Activated naive CD4-positive, alpha-beta T cell treated with anti-CD3 and anti-CD28 coated beads, Interleukin-2, amount 50 U/mL, for 16 hours (primary cell): Measurements from ENCODE around the gene HMCES.
"Not testable (repeated sequence)": the region's sequence is repeated elsewhere in the genome, so short reads cannot be mapped to it uniquely, and the experiment has no call there.

Experiments
- DNase-seq: peaks from one replicate; pipeline ENCODE4 v3.0.0-alpha.2; 2020

The HMCES gene

DNA sequence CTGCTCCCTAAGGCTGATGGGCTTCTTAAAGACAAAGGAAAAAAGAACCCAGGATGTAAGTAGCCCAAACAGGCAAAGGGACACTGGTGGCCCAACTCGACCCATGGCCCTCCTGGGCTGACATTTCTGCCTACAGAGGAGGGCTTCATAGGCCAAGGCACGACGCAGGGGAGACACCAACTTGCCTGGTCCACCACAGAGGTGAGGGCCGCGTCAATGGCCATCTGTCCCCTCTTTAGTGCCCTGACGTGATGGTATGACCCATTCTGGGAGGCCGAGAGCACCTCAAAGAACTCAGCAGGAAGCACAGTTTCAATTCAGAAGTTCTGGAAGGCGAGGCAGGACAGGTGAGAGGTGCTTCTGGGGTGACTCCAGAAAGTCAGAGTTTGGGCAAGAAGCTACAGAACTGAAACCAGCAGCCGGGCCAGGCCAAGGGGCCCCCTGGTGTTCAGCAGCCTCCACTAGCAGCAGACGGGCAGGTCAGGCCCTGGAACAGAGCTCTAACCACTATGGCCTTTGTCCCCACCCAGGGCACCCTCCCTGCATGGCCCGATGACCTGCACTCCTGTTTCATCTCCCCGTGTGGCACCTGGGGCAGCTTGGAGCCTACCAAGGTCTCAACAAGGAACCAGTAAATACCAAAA, 45.1 kb downstream of the HMCES start:
- no peak for DNase-seq

DNA sequence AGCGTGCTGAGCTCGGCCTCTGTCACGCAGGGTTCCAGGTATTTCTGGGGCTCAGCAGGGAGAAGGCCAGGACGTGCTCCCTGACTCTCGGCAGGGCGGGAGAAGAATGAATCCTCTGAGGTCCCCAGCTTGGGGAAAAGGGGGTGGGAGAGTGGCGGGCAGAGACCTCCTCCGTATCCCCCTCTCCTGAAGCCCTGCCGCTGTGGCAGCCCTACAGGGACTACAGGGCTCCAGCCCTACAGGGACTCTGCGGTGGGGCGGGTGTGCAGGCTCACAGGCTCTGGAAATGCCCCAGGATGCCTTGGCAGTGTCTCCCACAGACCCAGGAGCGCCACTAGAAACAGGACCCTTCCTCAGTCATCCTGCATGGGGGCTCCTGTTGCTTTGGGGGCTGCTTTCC, 46.2 kb downstream of the HMCES start:
- DNase-seq, result no peak

DNA sequence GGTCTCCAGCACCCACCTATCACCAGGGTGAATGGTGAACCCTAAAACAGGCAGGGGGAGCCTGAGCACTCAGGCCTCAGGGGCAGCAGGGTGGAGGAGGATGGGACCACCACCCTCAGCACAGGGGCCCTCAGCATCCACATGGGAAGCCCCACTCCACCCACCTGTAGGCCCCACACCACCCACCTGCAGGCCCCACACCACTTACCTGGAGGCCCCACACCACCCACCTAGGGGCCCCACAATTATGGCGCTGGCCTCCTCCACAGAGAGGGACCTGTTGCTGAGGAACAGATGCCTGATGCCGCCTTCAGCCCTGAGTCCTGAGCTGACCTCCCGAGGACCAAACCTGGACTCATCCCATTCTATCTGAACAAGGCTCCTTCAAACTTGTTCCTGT, 46.7 kb downstream of the HMCES start:
- DNase-seq, result no peak

DNA sequence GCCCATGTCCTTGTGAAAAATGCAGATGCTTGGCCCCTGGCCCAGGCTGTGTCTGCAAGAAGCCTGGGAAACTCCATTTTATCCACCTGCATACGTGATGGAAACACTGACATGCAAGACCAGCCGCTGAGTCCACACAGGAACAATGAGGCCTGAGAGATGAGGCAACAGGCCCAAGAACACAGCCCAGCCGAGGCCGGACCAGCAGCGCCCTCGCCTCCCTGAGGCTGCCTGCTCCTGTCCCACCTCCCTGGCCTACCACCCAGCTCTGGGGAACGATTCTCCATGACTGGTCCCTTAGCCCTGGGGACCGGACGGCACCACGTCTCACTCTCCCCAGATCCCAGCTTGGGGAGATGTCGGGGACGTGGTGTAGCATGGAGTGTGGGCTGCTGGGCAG, 47.5 kb downstream of the HMCES start:
- no peak for DNase-seq

DNA sequence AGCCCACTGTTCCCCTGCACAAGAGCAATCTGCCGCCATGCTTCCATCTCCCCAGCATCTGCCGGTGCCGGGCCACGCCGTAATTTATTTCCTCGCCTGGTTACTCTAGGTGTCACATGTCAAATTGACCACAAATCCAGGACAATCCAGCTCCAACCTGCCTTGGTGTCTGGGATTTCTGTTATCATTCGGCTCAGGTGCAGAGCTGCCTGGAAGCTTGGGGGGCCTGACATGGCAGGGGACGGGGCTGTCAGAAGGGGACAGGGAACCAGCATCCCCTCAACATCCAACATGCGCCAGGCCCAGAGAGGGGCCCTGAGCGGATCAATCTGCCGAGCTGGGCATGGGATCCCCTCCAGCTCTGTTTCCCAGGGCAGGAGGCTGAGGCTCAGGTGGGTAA, 47.9 kb downstream of the HMCES start:
- DNase-seq, result no peak

DNA sequence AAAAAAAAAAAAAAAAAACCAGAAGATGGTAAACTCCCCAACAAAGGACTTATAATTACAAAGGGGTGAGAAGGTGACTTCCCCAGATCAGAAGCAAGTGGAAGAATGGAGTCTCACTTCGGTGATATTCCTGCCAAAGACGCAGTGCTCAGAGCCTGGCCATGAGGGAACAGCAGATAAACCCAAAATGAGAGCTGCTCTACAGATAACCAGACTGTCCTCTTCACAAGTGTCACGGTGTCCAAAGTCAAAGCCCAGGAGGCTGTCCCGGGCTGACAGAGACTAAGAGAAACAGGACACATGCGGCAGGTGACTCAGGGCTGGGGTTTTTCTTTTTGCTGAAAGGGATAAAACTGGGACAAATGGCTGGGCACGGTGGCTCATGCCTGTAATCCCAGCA, 48.8 kb downstream of the HMCES start:
- no peak for DNase-seq

DNA sequence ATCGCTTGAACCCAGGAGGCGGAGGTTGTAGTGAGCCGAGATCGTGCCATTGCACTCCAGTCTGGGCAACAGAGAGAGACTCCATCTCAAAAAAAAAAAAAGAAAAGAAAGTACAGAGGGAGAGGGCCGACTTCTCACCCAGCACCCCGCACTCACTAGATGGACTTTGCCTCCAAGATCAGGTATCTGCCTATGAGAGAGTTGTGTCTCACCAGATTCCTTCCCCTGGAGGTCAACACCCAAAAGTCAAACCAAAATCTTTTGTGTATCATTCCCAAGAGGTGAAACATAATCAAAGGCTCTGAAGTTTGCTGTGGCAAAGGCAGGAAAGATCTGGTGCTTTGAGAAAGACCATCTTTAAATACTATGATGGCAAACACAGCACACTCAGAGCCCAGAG, 51.2 kb downstream of the HMCES start:
- DNase-seq, result no peak

DNA sequence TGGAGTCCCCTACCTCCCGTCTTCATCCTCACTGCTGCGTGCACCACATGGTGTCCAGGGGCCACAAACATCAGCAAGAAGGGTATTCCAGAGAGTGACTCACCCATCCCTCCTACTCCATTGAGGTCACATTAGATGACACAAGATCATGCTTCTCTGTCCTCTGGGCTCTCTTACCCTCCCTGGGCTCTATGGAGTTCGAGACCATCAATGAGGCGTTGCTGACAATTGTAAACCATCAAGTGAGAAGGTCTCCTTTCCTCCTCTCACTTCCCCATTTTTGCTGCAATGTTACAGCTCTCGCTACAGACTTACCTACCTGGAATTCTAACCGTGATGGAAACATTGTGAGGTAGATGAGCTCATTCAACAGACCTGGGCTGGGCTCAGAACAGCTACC, 51.7 kb downstream of the HMCES start:
- no peak for DNase-seq

DNA sequence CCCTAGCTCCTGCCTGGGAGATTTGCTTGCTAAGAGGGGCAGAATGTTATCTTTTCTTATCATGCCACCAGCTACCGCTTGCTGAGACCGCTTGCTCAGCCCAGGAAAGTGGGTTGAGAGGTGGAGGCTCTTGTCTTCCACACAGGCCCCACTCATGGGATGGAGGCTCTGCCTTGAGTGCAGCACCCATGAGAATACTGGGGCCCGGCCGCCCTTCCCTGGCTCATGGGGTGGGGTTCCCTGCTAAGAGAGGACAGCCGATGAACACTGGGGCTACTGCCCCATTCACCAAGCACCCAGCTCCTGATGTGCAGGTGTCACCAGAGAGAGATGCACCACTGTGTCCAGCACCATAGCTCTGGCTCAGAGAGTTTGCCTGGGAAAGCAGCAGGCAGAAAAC, 55.2 kb downstream of the HMCES start:
- DNase-seq, result no peak

DNA sequence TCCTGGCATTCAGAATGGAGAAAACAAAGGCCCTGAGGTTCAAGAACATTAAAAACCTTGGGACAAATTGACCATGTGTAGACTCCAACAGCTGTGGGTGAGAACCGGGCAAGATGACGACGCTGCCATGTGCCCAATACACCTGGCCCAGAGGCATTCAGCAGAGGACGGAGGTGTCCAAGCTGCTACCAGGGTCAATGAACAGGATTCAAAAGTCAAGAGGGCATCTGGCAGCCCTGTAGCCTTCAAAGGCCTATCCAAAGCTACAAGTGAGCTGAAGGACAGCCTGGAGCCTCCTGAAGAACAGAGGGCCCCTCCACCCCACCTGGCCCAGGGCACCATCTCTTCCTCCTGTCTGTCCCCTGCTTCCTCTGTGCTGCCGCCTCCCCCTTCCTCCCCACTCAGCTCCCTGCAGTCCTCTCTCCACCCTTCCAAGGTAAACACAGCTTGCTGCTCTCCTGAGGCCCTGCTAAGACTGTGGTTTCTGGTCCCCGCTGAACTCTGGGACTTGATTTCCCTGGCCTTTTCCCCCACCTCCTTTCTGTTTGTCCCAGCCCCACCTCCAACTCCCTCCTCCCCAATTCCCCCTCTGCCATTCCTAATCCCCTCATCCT, 57.5 kb downstream of the HMCES start:
- DNase-seq, result no peak

DNA sequence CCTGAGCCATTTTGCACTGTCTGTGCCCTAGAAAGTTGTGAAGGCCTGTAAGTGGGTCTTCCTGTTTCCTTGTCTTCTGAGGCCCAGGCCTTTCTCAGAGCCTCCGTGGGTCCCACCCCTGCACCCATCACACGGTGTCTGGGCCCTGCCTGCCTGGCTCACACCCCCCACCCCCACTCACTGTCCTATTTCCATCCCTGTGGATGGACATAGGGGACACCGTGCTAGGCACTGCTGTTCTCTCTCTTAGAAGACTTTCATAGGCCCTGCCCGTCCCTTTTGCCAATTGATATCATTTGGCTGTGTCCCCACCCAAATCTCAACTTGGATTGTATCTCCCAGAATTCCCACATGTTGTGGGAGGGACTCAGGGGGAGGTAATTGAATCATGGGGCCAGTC, 59.0 kb downstream of the HMCES start:
- DNase-seq, result not testable (repeated sequence)

DNA sequence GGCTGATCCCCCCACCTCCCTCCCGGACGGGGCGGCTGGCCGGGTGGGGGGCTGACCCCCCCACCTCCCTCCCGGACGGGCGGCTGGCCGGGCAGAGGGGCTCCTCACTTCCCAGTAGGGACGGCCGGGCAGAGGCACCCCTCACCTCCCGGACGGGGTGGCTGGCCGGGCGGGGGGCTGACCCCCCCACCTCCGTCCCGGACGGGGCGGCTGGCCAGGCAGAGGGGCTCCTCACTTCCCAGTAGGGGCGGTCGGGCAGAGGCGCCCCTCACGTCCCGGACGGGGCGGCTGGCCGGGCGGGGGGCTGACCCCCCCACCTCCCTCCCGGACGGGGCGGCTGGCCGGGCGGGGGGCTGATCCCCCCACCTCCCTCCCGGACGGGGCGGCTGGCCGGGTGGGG, 60.5 kb downstream of the HMCES start:
- not testable (repeated sequence) for DNase-seq

DNA sequence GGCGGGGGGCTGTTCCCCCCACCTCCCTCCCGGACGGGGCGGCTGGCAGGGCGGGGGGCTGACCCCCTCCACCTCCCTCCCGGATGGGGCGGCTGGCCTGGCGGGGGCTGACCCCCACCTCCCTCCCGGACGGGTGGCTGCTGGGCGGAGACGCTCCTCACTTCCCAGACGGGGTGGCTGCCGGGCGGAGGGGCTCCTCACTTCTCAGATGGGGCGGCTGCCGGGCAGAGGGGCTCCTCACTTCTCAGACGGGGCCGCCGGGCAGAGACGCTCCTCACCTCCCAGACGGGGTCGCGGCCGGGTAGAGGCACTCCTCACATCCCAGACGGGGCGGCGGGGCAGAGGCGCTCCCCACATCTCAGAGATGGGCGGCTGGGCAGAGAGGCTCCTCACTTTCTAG, 61.2 kb downstream of the HMCES start:
- DNase-seq, result not testable (repeated sequence)

DNA sequence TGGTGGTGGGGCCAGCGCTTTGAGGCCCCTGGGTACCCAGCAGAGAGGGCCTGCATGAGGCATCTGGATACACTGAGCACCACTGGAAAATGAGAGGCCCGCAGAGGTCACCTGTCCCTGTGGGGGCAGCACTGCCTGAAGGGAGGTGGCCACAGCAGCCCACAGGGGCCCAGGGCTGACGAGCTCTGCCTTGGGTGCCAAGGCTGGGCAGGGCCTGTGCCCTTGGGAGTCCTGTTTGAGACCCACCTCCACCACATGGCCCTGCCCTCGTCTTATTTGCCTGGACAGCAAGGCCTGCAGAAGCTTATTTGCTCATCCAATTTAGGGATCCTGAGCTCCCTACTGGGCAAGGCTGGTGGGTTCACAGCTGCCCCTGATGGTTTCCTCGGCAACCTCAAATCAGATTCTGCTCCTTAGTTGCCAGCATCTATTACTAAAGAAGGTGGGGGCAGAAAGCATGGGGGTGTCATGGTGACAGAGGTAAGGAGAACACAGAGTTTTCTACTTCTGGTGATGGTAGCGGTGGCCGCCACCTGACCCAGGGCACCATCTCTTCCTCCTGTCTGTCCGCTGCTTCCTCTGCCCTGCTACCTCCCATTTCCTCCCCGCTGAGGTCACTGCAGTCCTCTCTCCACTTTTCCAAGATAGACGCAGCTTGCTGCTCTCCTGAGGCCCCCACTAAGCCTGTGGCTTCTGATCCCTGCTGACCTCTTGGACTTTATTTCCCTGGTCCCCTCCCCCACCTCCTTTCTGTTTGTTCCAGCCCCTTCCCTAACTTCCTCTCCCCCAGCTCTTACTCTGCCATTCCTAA, 62.9 kb downstream of the HMCES start:
- DNase-seq, result no peak

DNA sequence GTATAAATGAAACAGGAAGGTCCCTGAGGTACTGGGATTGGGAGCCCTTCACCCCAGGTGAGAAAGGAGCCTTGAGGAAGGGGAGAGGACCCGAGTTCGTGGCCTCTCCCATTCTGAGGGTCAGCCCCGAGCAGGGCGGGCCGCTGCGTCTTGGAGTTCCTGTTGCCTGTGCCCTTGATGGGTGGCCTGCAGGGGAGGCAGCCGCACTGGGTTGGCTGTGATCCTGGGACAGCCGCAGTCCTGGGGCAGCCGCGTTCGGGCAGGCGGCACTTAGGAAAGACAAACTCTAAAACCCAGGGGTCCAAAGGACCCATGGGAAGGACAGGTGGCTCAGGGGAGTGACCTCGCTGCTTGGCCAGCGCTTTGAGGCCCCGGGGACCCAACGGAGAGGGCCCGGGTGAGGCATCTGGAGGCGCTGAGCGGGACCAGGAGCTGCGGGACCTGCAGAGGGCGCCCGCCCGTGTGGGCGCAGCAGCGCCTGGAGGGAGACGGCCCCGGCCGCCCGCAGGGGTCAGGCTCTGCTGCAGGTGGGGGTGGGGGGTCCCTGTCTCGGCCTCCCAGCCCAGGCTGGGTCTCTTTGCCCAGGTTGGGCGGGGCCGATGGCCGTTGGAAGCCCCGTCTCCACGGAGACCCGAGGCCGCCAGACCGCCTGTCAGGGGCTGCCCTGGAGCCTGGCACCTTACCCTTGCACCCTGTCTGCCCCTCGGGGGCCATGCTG, 65.1 kb downstream of the HMCES start:
- peak; percentile 32 for DNase-seq

DNA sequence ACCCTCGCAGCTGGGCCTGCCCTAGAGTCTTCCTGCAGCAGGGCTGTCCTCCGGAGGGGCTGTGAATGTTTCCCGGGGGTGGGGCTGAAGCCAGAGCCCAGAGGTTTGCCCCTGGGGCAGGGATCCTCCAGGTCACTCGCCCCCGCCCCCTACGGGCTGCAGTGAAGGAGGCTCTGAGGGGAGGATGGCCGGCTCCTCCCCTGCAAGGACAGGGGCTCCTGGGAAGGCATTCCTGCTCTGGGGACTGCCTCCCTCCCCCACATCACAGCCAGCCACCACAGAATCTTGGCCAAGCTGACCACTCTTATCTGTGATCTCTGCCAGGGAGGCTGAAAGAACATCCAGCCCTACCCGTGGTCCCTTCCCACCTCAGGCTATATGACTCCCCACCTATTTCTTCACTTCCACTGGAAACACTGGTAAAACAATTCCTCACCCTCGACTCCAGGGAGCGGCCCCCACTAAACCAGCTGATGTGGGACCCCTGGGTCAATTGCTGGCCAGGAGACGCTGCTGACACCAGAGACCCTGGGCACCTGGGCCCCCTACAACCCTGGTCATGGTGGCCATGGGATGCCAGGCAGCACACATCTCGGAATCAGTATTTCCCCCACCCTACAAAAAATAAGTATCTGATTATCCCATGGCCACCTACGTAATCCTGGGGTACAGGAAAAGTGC, 66.0 kb downstream of the HMCES start:
- no peak for DNase-seq

DNA sequence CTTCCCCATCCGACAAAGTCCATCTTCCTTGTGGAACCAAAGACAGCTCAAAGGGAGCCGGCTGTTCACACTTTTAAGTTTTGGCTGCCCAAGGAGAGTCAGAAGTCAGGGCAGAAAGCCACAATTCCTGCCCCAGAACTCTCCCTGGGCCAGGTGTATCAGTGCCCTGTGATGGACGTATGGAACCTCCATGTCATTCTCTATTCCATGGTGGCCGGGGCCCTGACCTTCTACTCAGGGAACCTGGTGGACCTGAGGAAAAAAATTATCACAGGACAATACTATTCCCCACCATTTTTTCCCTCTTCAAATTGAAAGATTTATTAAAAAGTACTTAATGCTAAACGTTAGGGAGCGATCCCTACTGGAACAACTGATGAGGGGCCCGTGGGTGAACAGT, 66.6 kb downstream of the HMCES start:
- DNase-seq, result no peak

DNA sequence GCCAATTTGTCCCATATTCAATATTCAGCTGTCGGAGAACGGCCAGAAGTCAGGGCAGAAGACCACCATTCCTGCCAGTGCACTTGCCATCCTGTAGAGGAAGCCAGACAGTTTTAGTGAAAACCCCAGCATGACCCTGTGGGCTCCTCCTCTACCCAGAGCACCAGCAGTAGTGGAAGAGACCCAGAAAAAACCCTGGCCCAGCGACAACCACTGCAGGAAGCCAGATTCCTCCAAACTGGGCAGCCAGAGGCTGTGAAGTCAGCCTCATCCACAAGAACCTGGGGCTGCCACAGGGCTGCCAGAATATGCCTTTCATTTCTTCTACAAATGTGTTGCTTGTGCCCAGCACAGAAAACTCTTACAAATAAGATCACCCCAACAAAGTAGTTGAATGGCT, 67.3 kb downstream of the HMCES start:
- DNase-seq, result no peak

DNA sequence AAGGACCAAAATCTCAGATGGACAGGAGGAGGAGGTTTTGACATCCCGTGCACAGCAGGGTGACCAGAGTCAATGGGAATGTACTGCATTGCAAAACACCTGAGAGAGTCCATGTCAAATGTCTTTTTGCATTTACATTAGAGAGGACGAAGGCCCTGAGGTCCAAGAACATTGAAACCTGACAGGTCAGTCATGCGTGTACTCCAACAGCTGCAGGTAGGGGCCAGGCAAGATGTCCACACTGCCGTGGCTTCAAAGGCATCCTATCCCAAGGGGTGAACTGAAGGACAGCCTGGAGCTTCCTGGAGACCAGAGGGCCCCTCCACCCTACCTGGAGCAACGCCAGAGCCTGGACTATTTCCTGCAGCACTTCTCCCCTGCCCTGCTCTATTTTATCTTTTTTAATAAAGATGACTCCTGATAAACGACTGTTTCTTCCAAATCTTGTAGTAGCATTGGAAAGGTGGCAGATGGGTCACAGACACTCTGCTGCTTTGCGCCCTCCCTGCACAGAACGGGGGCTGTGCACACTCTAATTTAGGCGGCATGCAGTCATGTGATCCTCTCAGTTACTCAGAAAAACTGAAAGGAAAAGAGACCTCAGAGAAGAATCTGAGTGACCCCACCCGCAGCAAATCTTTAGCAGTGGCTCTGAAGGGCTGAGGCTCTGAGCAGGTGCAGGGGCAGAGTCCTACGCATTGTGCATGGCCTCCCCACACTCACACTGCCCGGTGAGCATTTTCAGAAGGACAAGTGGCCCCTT, 68.2 kb downstream of the HMCES start:
- DNase-seq, result no peak

DNA sequence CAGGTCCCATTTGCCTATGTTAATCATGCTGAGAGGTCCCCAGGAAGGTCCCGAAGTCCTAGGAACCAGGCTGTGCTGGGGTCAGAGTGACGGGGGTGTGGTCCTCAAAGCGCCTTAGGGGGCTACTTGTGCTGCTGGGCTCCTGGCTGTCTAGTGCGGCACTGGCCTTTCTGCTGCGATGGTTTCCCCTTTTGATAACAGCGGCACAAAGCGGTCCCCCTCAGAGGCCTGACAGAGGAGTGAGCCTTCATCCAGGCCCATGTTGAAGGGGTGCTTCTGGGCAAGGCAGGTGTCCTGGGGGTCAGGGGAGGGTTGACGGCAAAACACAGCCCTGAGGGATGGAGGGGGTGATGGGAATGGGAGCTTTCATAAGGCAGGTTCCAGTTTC, 68.8 kb downstream of the HMCES start:
- no peak for DNase-seq

DNA sequence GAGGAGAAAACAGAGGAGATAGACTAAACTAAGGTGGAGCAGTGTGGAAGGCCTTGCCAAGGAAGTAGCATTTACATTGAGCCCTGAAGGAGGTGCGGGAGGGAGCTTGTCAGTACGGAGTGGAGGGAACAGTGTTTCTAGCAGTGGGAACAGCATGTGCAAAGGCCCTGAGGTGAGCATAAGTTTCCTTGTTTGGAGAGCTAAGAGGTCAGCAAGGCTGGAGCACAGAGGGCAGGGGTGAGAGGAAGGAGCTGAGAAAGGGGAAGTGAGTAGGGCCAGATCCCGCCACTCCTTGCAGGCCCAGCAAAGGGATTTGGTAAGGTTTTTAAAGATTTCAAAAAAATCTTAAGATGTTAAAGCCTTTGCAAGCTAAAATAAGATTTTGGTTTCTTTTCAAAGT, 70.1 kb downstream of the HMCES start:
- DNase-seq, result no peak

DNA sequence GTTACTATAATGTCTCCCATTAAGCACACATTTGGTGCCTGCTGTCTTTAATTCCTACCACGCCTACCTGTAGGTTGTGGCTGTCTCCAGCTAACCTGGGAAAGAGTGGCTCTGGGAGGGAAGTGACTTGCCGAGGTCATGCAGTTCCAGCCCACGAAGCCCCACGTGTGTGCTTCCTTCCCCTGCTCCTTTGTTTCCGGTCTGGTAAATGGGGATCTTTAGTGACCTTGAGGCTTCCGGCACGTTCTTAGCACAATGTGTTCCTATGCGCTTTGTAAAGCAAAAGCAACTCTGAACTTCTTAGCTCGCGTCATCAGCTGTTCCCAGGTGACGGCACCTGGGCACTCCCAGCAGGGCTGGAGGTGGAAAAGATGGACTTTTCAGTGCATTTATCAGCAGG, 70.5 kb downstream of the HMCES start:
- not testable (repeated sequence) for DNase-seq
